Osteocyte (in vitro differentiated cells): Measurements from ENCODE around the gene CCR3. TPM values are rescaled to one million over a fixed set of nuclear protein-coding genes. Genes with fewer than 3 reads are reported as not detected.

Source experiments
- DNase-seq: peaks from one replicate; pipeline ENCODE4 v3.0.0; 2021; ENCODE audit warnings: mixed read lengths; ENCODE audit not compliant: unreplicated experiment; ENCODE audit errors: extremely low spot score
- H3K27ac Mint-ChIP-seq: one replicate; pipeline ENCODE4 v1.8.0; 2021; ENCODE audit warnings: mild to moderate bottlenecking, mixed read lengths; ENCODE audit not compliant: unreplicated experiment
- H3K27me3 Mint-ChIP-seq: one replicate; pipeline ENCODE4 v1.8.0; 2021; ENCODE audit warnings: mixed read lengths; ENCODE audit not compliant: unreplicated experiment
- H3K36me3 Mint-ChIP-seq: one replicate; pipeline ENCODE4 v1.8.0; 2021; ENCODE audit warnings: mixed read lengths; ENCODE audit not compliant: unreplicated experiment
- H3K4me1 Mint-ChIP-seq: one replicate; pipeline ENCODE4 v1.8.0; 2021; ENCODE audit warnings: mixed read lengths; ENCODE audit not compliant: unreplicated experiment
- H3K4me3 Mint-ChIP-seq: one replicate; pipeline ENCODE4 v1.8.0; 2021; ENCODE audit warnings: mild to moderate bottlenecking, moderate library complexity, mixed read lengths; ENCODE audit not compliant: unreplicated experiment
- H3K9me3 Mint-ChIP-seq: one replicate; pipeline ENCODE4 v1.8.0; 2021; ENCODE audit warnings: mixed read lengths; ENCODE audit not compliant: unreplicated experiment
- CTCF ChIP-seq: fragments of 200-600 bp; sonication (generic); IDR thresholded peaks from 2 replicates; pipeline ENCODE4 v1.5.0; 2021; ENCODE audit warnings: antibody characterized with exemption, mild to moderate bottlenecking, moderate library complexity
- total RNA-seq: library from RNA; stranded (reverse); gene quantifications from 2 replicates; pipeline ENCODE4 v1.2.1, GENCODE V29; 2021

The CCR3 gene
- total RNA-seq, 1 donor from 2014 or later: not detected

GRCh38 chr3:46239952-46240351, 2.3 kb upstream of the CCR3 start:
- Mint-ChIP-seq H3K4me3 (no peak overlapping the region), H3K27ac (no peak overlapping the region), H3K27me3 (peaks cover 45% of the 10 kb centered on the region), H3K4me1 (no peaks in the 10 kb centered on the region), H3K9me3 (no peaks in the 10 kb centered on the region), H3K36me3 (no peaks in the 10 kb centered on the region)
- no peak for DNase-seq
- no peak for TF ChIP-seq CTCF

GRCh38 chr3:46243560-46243959, 1.3 kb downstream of the CCR3 start:
- no peak overlapping the region for H3K4me3 Mint-ChIP-seq
- no peaks in the 10 kb centered on the region for H3K36me3 Mint-ChIP-seq
- H3K4me1 Mint-ChIP-seq: no peaks in the 10 kb centered on the region
- no peak overlapping the region for H3K27ac Mint-ChIP-seq
- peaks cover 33% of the 10 kb centered on the region for H3K27me3 Mint-ChIP-seq
- H3K9me3 Mint-ChIP-seq: no peaks in the 10 kb centered on the region
- no peak for DNase-seq
- TF ChIP-seq CTCF: no peak

GRCh38 chr3:46245146-46245545, 2.9 kb downstream of the CCR3 start:
- Mint-ChIP-seq H3K27ac (no peak overlapping the region), H3K4me3 (no peak overlapping the region), H3K27me3 (peaks cover 24% of the 10 kb centered on the region), H3K4me1 (no peaks in the 10 kb centered on the region), H3K36me3 (no peaks in the 10 kb centered on the region), H3K9me3 (no peaks in the 10 kb centered on the region)
- no peak for DNase-seq
- TF ChIP-seq CTCF: no peak

- H3K27ac Mint-ChIP-seq: no peak overlapping the region
- no peak for TF ChIP-seq CTCF
- H3K27me3 Mint-ChIP-seq: peaks cover 28% of the 10 kb centered on the region
- H3K9me3 Mint-ChIP-seq: no peaks in the 10 kb centered on the region
- no peaks in the 10 kb centered on the region for H3K4me1 Mint-ChIP-seq
- H3K4me3 Mint-ChIP-seq: no peak overlapping the region
- H3K36me3 Mint-ChIP-seq: no peaks in the 10 kb centered on the region
- no peak for DNase-seq
Measured at GRCh38 chr3:46252980-46253379, 10.7 kb downstream of the CCR3 start.

GRCh38 chr3:46258525-46258924, 16.3 kb downstream of the CCR3 start:
- Mint-ChIP-seq H3K9me3 (no peaks in the 10 kb centered on the region), H3K4me3 (no peak overlapping the region), H3K4me1 (no peaks in the 10 kb centered on the region), H3K27ac (no peak overlapping the region), H3K36me3 (no peaks in the 10 kb centered on the region), H3K27me3 (peaks cover 56% of the 10 kb centered on the region)
- no peak for TF ChIP-seq CTCF
- no peak for DNase-seq
